ENCODE measurements around the gene ATP4B. TPM values are rescaled to one million over a fixed set of nuclear protein-coding genes. Genes with fewer than 3 reads are reported as not detected.

ATP4B gene
- total RNA-seq, 1 experiment from 2014 or later = not detected

DNA sequence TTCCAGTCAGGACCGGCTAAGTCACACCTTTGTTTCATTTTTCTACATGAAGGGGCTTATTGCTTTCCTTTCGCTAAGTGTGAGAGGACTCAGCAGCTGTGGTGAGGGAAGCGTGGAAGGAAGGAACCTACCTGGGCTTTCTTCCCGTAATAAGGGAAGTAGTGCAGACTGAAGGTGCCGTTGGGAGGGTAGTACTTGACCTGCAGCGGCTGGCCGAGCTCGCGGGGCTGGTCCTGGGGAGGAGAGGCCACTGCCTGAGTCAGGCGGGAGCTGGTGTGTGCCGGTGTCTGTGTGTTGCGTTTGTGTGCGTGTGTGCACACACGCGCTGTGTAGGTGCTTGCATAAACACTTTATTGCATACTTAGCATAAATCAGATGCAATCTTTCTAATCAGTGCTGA is 7.7 kb downstream of the ATP4B start:
- ChIA-PET POLR2A (no interaction called here), CTCF (no interaction called here)
- Histone ChIP-seq H3K27me3 (replicated peaks; ENCODE audit: control insufficient read depth, insufficient read depth, low read length) (no peaks in the 10 kb centered on the region), H3K36me3 (ENCODE audit: control insufficient read depth, insufficient read depth, low read length) (no peaks in the 10 kb centered on the region), H3K9me3 (no peaks in the 10 kb centered on the region), H3K4me1 (no peaks in the 10 kb centered on the region), H3K4me3 (ENCODE audit: low read depth, low read length) (no peak overlapping the region)
- BruUV-seq (replicated peaks) = no TSS peak
- TF ChIP-seq, protein P1, sequence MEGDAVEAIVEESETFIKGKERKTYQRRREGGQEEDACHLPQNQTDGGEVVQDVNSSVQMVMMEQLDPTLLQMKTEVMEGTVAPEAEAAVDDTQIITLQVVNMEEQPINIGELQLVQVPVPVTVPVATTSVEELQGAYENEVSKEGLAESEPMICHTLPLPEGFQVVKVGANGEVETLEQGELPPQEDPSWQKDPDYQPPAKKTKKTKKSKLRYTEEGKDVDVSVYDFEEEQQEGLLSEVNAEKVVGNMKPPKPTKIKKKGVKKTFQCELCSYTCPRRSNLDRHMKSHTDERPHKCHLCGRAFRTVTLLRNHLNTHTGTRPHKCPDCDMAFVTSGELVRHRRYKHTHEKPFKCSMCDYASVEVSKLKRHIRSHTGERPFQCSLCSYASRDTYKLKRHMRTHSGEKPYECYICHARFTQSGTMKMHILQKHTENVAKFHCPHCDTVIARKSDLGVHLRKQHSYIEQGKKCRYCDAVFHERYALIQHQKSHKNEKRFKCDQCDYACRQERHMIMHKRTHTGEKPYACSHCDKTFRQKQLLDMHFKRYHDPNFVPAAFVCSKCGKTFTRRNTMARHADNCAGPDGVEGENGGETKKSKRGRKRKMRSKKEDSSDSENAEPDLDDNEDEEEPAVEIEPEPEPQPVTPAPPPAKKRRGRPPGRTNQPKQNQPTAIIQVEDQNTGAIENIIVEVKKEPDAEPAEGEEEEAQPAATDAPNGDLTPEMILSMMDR (IDR thresholded peaks at IDR 0.05; ENCODE audit: insufficient read depth in 1 of 2, low read depth in 1 of 2, low read length in 1 of 2, severe bottlenecking in 1 of 2, unreplicated experiment in 1 of 2) = no peak
- DNase-seq = peak in 1 of 2 experiments; percentile 30
- no peaks in the 10 kb centered on the region for H3K4me1 Mint-ChIP-seq (ENCODE audit: low read depth, unreplicated experiment)
- no peak overlapping the region for H3K4me3 Mint-ChIP-seq (ENCODE audit: unreplicated experiment)
- no peaks in the 10 kb centered on the region for H3K27me3 Mint-ChIP-seq (ENCODE audit: insufficient read depth, unreplicated experiment)
- no peaks in the 10 kb centered on the region for H3K9me3 Mint-ChIP-seq (ENCODE audit: unreplicated experiment)
- intact Hi-C loops (cut with micrococcal nuclease; ENCODE audit: unreplicated experiment) = no loop called here
- no peak overlapping the region for H3K27ac Mint-ChIP-seq (ENCODE audit: unreplicated experiment)
- peaks cover 13% of the 10 kb centered on the region for H3K36me3 Mint-ChIP-seq (ENCODE audit: insufficient read depth, unreplicated experiment)

DNA sequence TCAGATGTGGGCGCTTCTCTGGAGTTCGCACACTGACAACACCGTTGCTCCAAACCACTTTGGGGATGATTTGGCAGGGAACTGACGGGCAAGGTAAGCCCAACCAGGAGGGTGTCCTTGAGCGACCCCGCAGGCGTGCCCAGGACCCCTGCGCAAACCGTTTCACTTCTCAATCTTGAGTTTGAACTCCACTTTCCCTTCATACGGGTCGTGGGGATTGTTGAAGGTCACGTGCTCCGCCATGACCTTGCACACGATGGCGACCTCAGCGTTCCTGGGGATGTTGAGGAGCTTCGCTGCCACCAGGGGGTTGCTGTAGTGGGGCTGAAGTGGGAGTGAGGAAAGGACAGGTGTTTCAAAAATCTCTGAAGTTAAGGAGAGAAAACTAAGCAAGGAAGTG is 8.8 kb downstream of the ATP4B start:
- Mint-ChIP-seq H3K4me1 (ENCODE audit: low read depth, unreplicated experiment) (no peaks in the 10 kb centered on the region), H3K27ac (ENCODE audit: unreplicated experiment) (no peak overlapping the region), H3K27me3 (ENCODE audit: insufficient read depth, unreplicated experiment) (no peaks in the 10 kb centered on the region), H3K36me3 (ENCODE audit: insufficient read depth, unreplicated experiment) (peaks cover 16% of the 10 kb centered on the region), H3K4me3 (ENCODE audit: unreplicated experiment) (no peak overlapping the region), H3K9me3 (ENCODE audit: unreplicated experiment) (no peaks in the 10 kb centered on the region)
- intact Hi-C loops (cut with micrococcal nuclease; ENCODE audit: unreplicated experiment) = no loop called here
- POLR2A ChIA-PET = interaction anchor here (0.6 kb wide), 1 partner anchor 102 kb away, joined by 3 read pairs; no protein-coding TSS in a partner anchor
- CTCF ChIA-PET = no interaction called here
- H3K4me3 ChIP-seq (ENCODE audit: low read depth, low read length) = no peak overlapping the region
- H3K36me3 ChIP-seq (ENCODE audit: control insufficient read depth, insufficient read depth, low read length) = no peaks in the 10 kb centered on the region
- BruUV-seq (replicated peaks) = no TSS peak
- DNase-seq = peak in 1 of 2 experiments; percentile 28
- no peaks in the 10 kb centered on the region for H3K4me1 ChIP-seq
- H3K9me3 ChIP-seq = no peaks in the 10 kb centered on the region
- TF ChIP-seq, protein P1 (IDR thresholded peaks at IDR 0.05; ENCODE audit: insufficient read depth in 1 of 2, low read depth in 1 of 2, low read length in 1 of 2, severe bottlenecking in 1 of 2, unreplicated experiment in 1 of 2) = no peak
- no peaks in the 10 kb centered on the region for H3K27me3 ChIP-seq (replicated peaks; ENCODE audit: control insufficient read depth, insufficient read depth, low read length)

DNA sequence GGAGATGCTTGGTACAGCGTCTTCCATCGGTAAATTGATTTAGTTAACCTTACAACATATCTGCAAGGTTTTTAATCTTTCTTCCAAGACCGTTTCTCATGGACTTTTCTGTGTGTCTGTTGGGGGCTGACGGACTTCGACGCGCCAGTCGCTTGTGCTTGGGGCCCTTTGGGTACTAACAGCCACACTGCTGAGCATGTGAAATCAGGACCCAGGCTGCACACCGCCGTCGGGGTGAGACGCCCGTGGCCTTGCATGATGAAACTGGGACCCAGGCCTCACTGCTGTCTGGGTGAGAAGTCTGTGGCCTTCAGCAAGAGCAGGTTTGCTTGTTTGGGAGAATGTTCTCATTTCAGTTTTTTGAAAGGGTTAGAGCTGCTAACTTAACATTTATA is 9.8 kb downstream of the ATP4B start:
- Mint-ChIP-seq H3K4me3 (ENCODE audit: unreplicated experiment) (no peak overlapping the region), H3K27me3 (ENCODE audit: insufficient read depth, unreplicated experiment) (no peaks in the 10 kb centered on the region), H3K27ac (ENCODE audit: unreplicated experiment) (no peak overlapping the region), H3K9me3 (ENCODE audit: unreplicated experiment) (no peaks in the 10 kb centered on the region), H3K36me3 (ENCODE audit: insufficient read depth, unreplicated experiment) (peaks cover 24% of the 10 kb centered on the region), H3K4me1 (ENCODE audit: low read depth, unreplicated experiment) (no peaks in the 10 kb centered on the region)
- TF ChIP-seq, protein P1 (IDR thresholded peaks at IDR 0.05; ENCODE audit: insufficient read depth in 1 of 2, low read depth in 1 of 2, low read length in 1 of 2, severe bottlenecking in 1 of 2, unreplicated experiment in 1 of 2) = no peak
- ChIA-PET CTCF (no interaction called here), POLR2A (no interaction called here)
- Histone ChIP-seq H3K4me1 (no peaks in the 10 kb centered on the region), H3K4me3 (ENCODE audit: low read depth, low read length) (no peak overlapping the region), H3K9me3 (no peaks in the 10 kb centered on the region), H3K36me3 (ENCODE audit: control insufficient read depth, insufficient read depth, low read length) (no peaks in the 10 kb centered on the region), H3K27me3 (replicated peaks; ENCODE audit: control insufficient read depth, insufficient read depth, low read length) (no peaks in the 10 kb centered on the region)
- peak in 1 of 2 experiments; percentile 21 for DNase-seq
- BruUV-seq (replicated peaks) = no TSS peak
- intact Hi-C loops (cut with micrococcal nuclease; ENCODE audit: unreplicated experiment) = no loop called here

All from Caco-2 (cell line).